Measurements from ENCODE around the gene LRRTM2.

GRCh38 chr5:138849882-138850281 is 25.3 kb downstream of the LRRTM2 start:
- TF ChIP-seq CEBPB (IDR thresholded peaks at IDR 0.05): no peak
- TF ChIP-seq REST (IDR thresholded peaks at IDR 0.05; ENCODE audit: low read depth): no peak
- no peak for TF ChIP-seq TEAD4 (IDR thresholded peaks at IDR 0.05)
- no peak for TF ChIP-seq NFIC (IDR thresholded peaks at IDR 0.05)
- TF ChIP-seq EGR1 (IDR thresholded peaks at IDR 0.05): no peak
- no peak for TF ChIP-seq FOXM1 (IDR thresholded peaks at IDR 0.05; ENCODE audit: borderline replicate concordance, low read depth)
- TF ChIP-seq CREB1 (IDR thresholded peaks at IDR 0.05; ENCODE audit: low read depth): no peak
- no peak for TF ChIP-seq YY1 (IDR thresholded peaks at IDR 0.05; ENCODE audit: low read depth)
- TF ChIP-seq MAX (IDR thresholded peaks at IDR 0.05): no peak

Measured in Ishikawa (cell line).